H1 (cell line): Measurements from ENCODE around the gene PCAT7. TPM values are rescaled to one million over a fixed set of nuclear protein-coding genes. Genes with fewer than 3 reads are reported as not detected.

Source experiments
- ASH2L ChIP-seq: fragments of 200-600, 300-600 bp; sonication (generic); IDR thresholded peaks from one replicate; pipeline ENCODE4 v1.7.1; 2017; ENCODE audit warnings: low read length
- BCL11A ChIP-seq, 2 experiments: IDR thresholded peaks; one replicate each; pipeline ENCODE4 v1.6.1; 2011; ENCODE audit warnings: low read depth in 2 of 2, low read length in 2 of 2, mild to moderate bottlenecking in 2 of 2
- KDM4A ChIP-seq: IDR thresholded peaks from one replicate; pipeline ENCODE4 v1.7.1; 2012; ENCODE audit warnings: low read depth, mild to moderate bottlenecking, moderate library complexity, low read length, inconsistent platforms; ENCODE audit not compliant: severe bottlenecking
- NANOG ChIP-seq: IDR thresholded peaks from 2 replicates; pipeline ENCODE4 v1.6.1; 2011; ENCODE audit warnings: low read length, low read depth, mild to moderate bottlenecking, inconsistent platforms; ENCODE audit not compliant: insufficient read depth, poor library complexity, severe bottlenecking
- POU5F1 ChIP-seq: IDR thresholded peaks from 2 replicates; pipeline ENCODE4 v1.6.1; 2011; ENCODE audit warnings: low read depth, mild to moderate bottlenecking, low read length, moderate library complexity
- SP1 ChIP-seq: IDR thresholded peaks from 2 replicates; pipeline ENCODE4 v1.6.1; 2011; ENCODE audit warnings: low read depth, low read length
- TBP ChIP-seq: IDR thresholded peaks from 2 replicates; pipeline ENCODE4 v1.6.1; 2011; ENCODE audit warnings: low read depth, low read length, improper control_type of control experiment
- polyA plus RNA-seq, 7 experiments: library from polyadenylated mRNA; depleted of rRNA in 3 of 7; stranded (reverse) in 5 of 7; unstranded in 2 of 7; fragments of >200 nt in 5 of 7; fragments of 200-250 nt in 2 of 7; gene quantifications; 1 replicate in 5 of 7; 2 replicates in 1 of 7; 4 replicates in 1 of 7; pipeline versions ENCODE4 v1.2.1 to v1.2.3, GENCODE V29; 2011 to 2013; ENCODE audit warnings: missing spikeins in 2 of 7, mixed read lengths in 2 of 7
- total RNA-seq: library from RNA; stranded (reverse); fragmentation: NEBNext Ultra II Directional; extraction: Animal tissue kit (Norgen Biotek cat#: 25700); gene quantifications from 2 replicates; pipeline ENCODE4 v1.2.1, GENCODE V29; 2021

Gene PCAT7
- total and polyA plus RNA-seq, 2 of the 8 experiments (the other 6 are each of a cell fraction or from before 2014, with no cell fraction given): 3.2 to 4.1 TPM

- TF ChIP-seq POU5F1 (no peak), NANOG (no peak), KDM4A (no peak), ASH2L (no peak), BCL11A (IDR thresholded peaks at IDR 0.05; ENCODE audit: low read depth in 2 of 2, low read length in 2 of 2) (no peak), TBP (no peak), SP1 (no peak)
- TF ChIP-seq, all 59 proteins: peak for 0
Observed at GRCh38 chr9:94507531-94508258, 47.2 kb upstream of the PCAT7 start (continued).
